ENCODE results near the gene KLF13.

DNA sequence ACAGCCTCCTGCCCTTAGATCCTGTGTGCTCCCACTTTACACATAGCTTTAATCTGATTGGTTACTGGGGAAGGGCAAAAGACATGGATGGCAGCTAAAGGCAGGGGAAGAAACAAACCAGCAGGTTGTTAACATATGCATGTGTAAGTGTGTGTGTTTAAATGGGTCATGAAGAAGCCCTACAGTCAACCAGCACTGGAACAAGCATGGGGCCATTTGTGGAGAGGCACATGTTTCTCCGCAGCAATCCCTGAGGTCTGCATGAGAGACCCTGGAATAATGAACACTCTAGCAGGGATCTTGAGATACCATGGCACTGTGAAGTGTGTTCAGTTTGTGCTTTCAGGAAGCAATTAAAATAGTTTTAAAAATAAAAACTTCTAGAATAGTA lies 6.0 kb downstream of the KLF13 start:
- TF ChIP-seq, protein P1, sequence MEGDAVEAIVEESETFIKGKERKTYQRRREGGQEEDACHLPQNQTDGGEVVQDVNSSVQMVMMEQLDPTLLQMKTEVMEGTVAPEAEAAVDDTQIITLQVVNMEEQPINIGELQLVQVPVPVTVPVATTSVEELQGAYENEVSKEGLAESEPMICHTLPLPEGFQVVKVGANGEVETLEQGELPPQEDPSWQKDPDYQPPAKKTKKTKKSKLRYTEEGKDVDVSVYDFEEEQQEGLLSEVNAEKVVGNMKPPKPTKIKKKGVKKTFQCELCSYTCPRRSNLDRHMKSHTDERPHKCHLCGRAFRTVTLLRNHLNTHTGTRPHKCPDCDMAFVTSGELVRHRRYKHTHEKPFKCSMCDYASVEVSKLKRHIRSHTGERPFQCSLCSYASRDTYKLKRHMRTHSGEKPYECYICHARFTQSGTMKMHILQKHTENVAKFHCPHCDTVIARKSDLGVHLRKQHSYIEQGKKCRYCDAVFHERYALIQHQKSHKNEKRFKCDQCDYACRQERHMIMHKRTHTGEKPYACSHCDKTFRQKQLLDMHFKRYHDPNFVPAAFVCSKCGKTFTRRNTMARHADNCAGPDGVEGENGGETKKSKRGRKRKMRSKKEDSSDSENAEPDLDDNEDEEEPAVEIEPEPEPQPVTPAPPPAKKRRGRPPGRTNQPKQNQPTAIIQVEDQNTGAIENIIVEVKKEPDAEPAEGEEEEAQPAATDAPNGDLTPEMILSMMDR (IDR thresholded peaks at IDR 0.05; ENCODE audit: low read depth, low read length, poor library complexity, severe bottlenecking): no peak
- no peak for TF ChIP-seq EZH2phosphoT487 (IDR thresholded peaks at IDR 0.05; ENCODE audit: borderline replicate concordance, low read length)
